Right ventricle myocardium inferior (tissue), 1 donor: Measurements from ENCODE around the gene DNAJC11. TPM values are rescaled to one million over a fixed set of nuclear protein-coding genes. Genes with fewer than 3 reads are reported as not detected.
"Not testable (repeated sequence)": the region's sequence is repeated elsewhere in the genome, so short reads cannot be mapped to it uniquely, and the experiment has no call there.

Source experiments
- ATAC-seq: fragments of 200-7000 bp; cut with Tn5 transposase; one replicate; pipeline ENCODE4 v1.9.1; 2020; ENCODE audit warnings: mild to moderate bottlenecking, moderate library complexity
- DNase-seq: peaks from one replicate; pipeline ENCODE4 v3.0.0; 2021; ENCODE audit errors: missing footprints
- intact Hi-C: fragments of 100-400 bp; cut with DNase I; formaldehyde crosslinking; loops from one replicate; pipeline ENCODE4 v1.11.0; 2022
- total RNA-seq: library from RNA; stranded (reverse); fragmentation: NEBNext Ultra II Directional; extraction: Animal tissue kit (Norgen Biotek cat#: 25700); gene quantifications from one replicate; pipeline ENCODE4 v1.2.1, GENCODE V29; 2021
- donor health status: DM: no; HTN: yes; CAD: no; lungs with severe emphysema.

The DNAJC11 gene
- total RNA-seq, 1 donor from 2014 or later = 74.1 TPM

DNA sequence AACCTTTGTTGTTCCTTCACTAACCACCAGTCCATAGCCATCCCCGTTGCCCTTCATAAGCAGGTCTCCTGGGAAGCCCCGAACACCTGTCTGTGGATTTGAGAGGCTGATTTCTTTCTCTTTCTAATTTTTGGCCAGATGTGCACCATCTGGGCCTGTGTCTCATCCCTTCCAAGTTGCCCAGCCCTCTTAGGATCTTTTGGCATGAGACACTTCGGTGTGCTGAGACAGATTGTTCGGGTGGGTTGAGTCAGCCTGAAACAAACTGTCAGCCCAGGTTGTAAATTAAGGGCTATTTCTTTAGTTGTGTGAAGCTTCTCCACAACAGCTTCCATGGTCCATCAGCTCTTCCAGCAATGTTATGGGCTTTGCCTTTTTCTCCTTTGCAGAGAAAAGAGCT lies 1.4 kb upstream of the DNAJC11 start:
- intact Hi-C loops = loop anchor here (5.0 kb wide), 2 partner anchors 46 to 79 kb away; no protein-coding TSS in a partner anchor
- no peak for DNase-seq
- no peak for ATAC-seq

DNA sequence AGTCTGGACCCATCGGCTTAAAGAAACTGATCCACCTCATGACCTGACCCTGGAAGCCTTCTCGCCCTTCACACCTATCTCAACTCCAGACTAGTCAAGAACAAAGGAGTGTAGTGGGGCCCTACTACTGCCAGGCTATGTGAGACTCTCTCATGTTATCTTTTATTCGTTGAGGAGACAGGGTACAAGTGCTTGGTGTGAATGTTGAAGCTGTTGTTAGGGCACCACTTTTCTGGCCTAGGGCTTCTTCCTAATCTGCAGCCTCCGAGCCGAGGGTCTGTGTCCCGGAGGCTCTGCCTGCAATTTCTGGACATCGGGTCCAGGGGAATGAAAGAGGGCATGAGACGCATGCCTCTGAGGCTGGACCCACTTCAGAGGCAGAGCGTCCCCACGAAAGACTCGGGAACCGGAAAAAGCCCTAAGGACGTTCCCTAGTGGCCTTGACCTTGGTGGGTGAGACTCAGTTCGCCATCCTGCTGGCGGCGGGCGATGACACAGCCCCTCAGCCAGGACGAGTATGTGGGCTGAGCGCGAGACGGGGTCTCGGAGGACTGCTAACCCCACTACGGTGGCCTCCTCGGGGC lies 671 bp downstream of the DNAJC11 start:
- DNase-seq (no peak), ATAC-seq (peak; percentile 5)
- intact Hi-C loops = loop anchor here (5.0 kb wide), 2 partner anchors 44 to 81 kb away; no protein-coding TSS in a partner anchor

DNA sequence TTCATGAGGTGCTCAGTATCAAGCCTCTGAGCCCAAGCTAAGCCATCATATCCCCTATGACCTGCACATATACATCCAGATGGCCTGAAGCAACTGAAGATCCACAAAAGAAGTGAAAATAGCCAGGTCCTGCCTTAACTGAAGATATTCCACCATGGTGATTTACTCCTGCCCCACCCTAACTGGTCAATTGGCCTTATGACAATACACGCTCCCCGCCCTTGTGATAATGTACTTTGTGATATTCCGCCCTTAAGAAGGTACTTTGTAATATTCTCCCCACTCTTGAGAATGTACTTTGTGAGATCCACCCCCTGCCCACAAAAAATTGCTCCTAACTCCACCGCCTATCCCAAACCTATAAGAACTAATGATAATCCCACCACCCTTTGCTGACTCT lies 1.7 kb downstream of the DNAJC11 start:
- intact Hi-C loops = loop anchor here (5.0 kb wide), 2 partner anchors 43 to 82 kb away; no protein-coding TSS in a partner anchor
- not testable (repeated sequence) for ATAC-seq

DNA sequence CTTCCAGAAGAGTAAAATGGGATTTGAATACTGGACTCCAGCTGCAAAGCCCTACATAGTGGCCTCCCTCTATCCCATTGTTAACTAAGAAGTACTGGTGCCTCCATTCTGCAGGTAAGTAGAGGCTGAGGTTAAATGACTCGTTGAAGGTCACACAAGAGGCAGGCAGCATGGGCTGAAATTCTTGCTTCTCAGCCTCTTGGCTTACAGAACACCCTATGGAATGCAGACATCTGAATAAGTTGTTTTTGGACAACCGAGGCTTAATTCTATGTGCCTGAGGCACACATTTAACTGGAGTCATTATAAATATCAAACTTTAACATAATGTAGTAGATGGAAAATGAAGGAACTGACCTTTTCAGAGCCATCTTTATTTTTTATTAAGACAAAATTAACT lies 5.7 kb downstream of the DNAJC11 start:
- ATAC-seq (no peak), DNase-seq (no peak)
- intact Hi-C loops = no loop called here

More for the DNA sequence above, 1.7 kb downstream of the DNAJC11 start:
- DNase-seq = not testable (repeated sequence)

DNA sequence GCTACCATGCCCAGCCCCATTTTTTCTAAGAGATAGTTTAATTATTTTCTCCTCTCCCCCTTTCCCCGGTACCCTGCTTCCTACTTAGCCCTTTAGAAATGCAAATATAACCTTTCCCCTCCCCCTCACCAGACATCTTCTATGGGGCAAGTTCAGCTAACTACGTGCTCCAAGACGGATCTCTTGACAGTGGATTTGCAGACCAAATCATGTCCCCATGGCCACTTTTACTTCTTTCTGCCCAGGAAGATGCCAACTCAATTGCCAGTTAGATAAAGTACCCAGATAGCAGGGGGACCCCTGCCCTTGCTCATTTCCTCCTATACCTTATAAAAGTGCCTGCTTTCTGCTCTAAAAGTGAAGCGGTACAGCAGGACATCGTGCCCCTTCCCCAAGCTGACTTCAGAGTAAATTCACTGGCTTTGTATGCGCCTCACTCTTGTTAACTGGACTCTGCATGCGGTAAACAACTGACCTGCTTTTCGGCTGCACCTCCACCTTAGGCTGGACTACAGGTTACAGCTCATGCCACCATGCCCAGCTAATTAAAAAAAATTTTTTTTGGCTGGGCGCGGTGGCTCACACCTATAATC lies 7.4 kb downstream of the DNAJC11 start:
- ATAC-seq = no peak
- intact Hi-C loops = no loop called here
- no peak for DNase-seq

DNA sequence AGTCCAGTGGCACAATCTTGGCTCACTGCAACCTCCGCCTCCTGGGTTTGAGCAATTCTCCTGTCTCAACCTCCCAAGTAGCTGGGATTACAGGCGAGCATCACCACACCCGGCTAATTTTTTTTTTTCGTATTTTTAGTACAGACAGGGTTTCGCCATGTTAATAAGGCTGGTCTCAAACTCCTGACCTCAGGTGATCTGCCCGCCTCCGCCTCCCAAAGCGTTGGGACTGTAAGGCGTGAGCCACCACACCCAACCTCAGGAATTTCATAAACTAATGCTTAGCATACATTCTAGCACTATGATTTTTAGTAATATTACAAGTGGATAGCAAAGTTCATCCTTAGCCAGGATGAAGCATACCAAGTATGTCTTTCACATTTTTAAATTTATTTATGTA lies 8.7 kb downstream of the DNAJC11 start:
- intact Hi-C loops = no loop called here
- ATAC-seq = no peak

DNA sequence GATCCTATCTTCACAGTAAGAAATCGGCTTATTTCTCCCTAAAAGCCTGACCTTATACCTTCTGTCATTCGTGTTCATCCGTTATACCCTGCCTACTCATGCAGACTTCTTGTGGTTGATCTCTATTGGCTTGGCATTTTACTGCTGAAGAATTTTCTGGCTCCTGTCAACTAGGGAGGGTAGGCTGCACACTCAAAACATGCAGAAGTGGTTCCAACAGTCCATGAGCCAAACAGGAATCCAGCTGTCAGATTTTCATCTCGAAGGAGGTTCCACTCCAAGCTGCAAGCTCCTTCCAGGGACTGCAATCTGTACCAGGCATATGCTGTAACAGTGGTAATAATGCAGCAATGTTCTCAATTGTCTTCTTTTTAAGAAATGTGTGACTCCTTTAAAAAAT lies 10.1 kb downstream of the DNAJC11 start:
- ATAC-seq (peak; percentile 65), DNase-seq (no peak)
- intact Hi-C loops = no loop called here

More for the DNA sequence above, 8.7 kb downstream of the DNAJC11 start:
- no peak for DNase-seq

DNA sequence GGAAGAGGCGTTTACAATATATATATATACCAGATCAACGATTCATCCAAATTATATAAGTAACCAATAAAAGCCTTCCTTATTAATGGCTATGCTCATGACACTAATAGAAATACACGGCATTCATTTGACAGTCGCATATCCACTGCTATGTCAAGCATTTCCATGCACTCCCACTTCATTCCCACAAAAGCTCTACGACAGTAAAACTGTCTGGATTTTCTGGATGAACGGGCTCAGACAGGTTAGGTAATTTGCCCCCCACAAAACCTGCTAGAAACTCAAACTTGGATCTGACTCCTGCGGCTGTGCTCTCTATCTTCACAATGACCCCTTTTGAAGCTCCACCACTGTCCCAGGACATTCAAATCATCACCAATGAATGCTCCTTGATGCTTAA lies 11.4 kb downstream of the DNAJC11 start:
- ATAC-seq (no peak), DNase-seq (no peak)
- intact Hi-C loops = no loop called here

DNA sequence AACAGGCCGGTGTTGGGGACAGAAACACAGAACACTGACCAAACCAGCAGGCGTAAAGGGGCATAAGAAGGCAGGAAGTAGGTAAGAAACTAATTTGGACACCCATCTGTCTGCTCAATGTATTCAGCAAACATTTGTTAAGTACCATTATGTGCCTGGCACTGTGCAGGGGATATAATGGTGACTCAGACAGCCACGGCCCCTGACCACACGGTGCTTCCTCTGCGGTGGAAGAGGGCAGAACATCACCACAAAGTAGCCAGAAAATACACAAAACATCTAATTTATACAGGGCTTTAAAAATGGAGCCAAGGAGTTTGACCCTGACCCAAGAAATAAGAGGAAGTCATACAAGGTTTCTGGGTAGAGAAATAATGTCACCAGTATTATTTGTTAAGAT lies 12.9 kb downstream of the DNAJC11 start:
- DNase-seq (no peak), ATAC-seq (no peak)
- intact Hi-C loops = no loop called here

DNA sequence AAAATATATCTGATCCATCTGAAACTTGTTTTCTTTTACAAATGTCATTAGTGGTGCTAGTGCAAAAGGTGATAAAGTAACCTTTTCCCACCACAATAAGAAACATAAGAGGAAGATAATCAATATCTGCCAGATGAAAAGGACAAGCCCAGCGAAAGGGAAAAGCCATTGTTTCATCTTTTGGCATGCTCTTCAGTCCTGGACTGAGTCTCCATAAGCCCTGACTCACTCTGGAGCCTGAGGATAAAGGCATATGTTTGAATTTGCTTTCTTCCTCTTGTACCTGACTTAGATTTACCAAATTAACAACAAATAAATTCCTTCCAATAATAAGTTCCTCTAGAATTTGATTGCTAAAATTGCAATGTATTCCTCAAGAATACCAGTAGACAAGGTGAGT lies 13.6 kb downstream of the DNAJC11 start:
- intact Hi-C loops = no loop called here
- no peak for ATAC-seq

DNA sequence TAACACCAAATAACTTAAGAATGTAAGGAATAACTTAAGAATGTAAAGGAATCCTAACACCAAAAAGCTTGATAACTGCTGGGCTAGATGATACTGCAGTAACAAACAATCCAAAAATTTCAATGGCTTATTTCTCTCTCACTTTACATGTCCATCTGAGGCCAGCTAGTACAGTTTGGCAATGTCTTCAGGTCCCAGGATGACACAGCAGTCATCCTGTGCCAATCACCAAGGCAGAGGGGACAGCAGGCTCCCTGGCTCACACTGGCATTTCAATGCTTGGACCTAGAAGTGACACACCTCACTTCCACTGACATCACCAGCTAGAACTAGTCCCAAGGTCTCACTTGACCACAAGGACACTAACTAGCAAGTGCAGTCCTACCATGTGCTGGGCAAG lies 15.3 kb downstream of the DNAJC11 start:
- peak; percentile 89 for ATAC-seq

More for the DNA sequence above, 13.6 kb downstream of the DNAJC11 start:
- DNase-seq = no peak

DNA sequence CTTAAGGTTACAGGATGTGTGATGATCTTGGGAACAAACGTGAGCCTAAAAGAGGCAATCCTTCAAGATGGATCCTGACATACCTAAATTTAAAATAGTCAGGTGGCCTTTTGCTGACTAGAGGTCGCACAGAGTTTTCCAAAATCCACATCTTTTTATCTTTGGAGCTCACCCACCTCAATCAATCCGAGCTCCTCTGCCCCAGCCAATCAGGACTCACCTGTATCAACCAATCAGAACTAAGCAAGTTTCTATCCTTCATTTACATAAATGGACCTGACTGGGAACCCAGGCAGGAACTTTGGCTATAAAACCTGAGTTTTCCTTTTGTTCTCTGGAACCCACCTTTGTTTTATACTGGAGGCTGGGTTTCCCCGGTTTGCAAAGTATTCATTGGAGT lies 16.2 kb downstream of the DNAJC11 start:
- no peak for ATAC-seq
- no peak for DNase-seq
- intact Hi-C loops = no loop called here

More for the DNA sequence above, 15.3 kb downstream of the DNAJC11 start:
- DNase-seq = no peak
- intact Hi-C loops = loop anchor here (2.0 kb wide), 1 partner anchor 13 kb away; no protein-coding TSS in a partner anchor

DNA sequence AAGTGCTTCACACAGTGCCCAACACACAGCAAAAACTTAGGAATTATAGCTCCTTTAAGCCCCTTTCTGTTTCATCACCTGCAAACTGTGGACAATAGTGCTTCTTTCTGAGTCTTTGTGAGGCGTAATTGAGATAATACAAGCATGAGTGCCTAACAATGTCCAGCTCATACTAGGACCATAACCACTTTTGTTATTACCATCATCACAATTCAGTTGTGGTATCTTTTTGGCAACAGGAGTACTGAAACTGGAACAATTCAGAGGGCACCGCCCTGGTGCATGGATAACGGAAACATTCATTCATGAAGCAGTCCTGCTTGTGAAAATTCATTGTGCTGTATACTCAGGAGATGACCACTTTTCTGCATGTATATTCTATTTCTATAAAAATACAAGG lies 18.2 kb downstream of the DNAJC11 start:
- DNase-seq = no peak
- intact Hi-C loops = no loop called here
- no peak for ATAC-seq

DNA sequence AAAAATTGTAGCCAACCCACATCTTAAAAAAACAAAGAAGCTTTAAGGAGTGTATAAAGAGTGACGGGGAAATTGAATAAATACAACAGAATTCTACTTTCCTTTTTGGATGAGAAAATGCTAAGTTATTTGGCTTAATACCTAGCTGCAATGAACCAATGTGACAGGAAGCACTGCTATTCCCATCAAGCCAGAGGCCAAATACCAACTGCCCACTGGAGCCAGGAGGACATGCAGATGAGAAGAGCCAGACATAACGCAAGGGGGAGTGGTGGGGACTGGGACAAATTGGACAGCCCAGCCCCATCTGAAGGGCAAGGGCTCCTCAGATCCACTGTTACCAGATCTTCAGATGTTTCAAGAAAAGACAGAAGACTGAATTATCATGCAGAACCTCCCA lies 25.7 kb downstream of the DNAJC11 start:
- intact Hi-C loops = no loop called here
- DNase-seq (no peak), ATAC-seq (peak; percentile 47)

DNA sequence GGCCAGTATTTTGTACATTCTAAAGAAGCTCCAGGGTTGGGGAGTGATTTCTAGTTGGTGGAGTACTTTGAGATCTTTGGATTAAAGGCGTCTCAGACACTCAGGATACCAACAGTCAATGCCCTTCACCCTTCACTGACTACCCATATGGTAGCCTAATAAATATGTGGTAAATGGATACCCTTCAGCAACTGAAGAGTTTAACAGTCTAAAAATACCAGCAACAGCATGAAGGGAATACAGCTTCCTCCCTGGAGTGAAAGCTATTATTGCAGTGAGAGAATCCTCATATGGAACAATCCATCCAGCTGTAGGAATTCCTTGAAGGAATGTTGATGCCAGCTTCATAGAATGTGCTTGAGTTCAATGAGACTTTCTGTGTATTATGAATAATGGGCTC lies 26.8 kb downstream of the DNAJC11 start:
- intact Hi-C loops = no loop called here
- no peak for ATAC-seq
- no peak for DNase-seq

DNA sequence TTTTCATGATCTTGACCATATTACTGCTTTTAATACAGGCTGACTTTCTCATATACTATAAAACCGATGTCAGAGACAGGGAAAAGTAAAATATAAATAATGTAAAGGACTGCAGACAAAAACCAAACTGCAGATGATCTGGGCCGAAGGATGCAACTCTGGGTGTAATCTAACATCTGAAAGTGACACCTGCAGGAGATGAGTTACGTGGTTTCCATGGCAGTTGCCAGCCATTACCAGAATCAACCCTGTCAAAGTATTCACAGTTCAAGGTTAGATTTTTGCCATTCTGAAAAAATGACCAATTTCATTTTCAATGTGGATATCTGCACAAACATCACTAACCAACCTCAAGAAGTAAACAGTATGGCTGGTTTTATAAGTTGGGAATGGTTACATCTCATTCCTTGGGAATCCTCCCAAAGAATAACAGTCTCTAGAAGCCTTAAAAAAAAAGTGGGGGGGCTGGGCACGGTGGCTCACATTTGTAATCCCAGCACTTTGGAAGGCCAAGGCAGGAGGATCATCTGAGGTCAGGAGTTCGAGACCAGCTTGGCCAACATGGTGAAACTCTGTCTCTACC lies 27.7 kb downstream of the DNAJC11 start:
- DNase-seq (no peak), ATAC-seq (no peak)
- intact Hi-C loops = loop anchor here (2.0 kb wide), 1 partner anchor 13 kb away; no protein-coding TSS in a partner anchor

DNA sequence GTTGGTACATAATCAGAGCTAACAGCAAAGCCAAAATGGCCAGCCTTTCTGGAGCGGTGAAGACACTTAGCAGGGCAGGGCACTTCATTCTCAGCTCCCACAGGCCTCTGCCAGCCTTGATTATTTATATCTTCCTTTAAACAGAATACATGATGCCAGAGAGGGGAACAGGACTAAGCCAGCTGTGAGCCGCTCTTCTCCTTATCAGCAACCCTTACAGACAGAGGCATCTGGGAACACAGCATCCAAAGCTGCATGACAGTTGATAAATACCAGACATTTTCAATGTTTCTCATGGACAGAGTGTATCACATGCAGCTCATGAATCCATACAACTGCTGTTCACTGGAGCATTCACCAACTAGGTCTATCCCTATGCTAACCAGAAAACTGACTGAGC lies 29.1 kb downstream of the DNAJC11 start:
- DNase-seq (no peak), ATAC-seq (peak; percentile 94)
- intact Hi-C loops = loop anchor here (2.0 kb wide), 1 partner anchor 14 kb away; no protein-coding TSS in a partner anchor

DNA sequence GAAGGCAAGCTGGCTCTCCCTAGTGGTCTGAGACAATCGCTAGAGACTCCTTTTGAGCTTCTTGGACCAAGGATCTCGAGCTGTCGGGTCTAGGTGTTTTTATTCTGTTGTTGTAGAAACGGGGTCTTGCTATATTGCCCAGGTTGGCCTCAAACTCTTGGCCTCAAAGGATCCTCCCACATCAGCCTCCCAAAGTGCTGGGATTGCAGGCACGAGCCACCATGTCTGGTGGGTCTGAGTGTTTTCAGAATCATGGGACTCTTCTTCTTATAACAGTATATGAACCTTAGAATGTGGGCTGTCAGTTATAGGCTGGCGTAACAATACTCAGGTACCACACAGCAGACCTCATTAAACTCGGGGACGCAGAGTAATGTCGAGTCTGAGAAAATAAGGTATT lies 33.1 kb downstream of the DNAJC11 start:
- no peak for DNase-seq
- ATAC-seq = no peak
- intact Hi-C loops = no loop called here

DNA sequence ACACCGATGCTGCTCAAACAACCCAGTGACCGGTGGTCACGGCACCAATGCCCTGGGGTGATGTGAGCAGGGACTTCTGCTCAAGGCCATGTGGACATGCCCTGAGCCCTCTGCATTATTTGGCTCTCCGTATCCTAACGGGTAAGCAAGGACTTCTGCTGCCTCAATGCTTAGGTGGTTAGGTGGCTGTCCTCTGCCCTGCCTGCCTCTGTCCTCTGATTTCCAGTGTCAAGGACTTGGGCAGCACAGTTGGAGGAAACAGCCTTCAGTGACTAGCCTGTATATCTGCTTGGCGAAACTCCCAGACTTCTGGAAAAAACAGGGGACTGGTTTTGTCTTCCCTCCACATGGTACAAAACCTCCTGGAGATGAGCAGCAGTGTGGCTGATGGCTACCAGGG lies 34.5 kb downstream of the DNAJC11 start:
- ATAC-seq (peak; percentile 91), DNase-seq (no peak)
- intact Hi-C loops = no loop called here

DNA sequence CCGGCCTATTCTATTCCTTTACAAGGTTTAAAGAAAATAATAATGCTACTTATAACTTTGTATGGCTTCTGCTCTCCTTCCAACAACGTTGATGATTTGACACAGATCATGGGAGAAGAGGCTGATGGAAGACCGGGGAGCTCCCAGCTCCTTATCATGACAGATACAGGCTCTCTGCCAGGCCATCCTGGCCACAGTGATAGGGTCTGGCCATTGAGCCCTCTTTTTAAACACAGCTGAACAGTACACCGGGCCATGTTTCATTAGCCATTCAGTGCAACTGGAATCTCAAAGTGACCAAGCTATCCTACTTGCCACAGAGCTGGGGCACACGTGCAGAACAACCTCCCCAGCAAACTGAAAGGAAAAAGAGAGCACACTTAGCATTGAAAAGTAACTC lies 34.9 kb downstream of the DNAJC11 start:
- ATAC-seq (peak; percentile 32), DNase-seq (no peak)

More for the DNA sequence above, 34.9 kb downstream of the DNAJC11 start:
- intact Hi-C loops = no loop called here
